SK-N-SH (cell line): ENCODE data around the gene NEAT1. TPM values are rescaled to one million over a fixed set of nuclear protein-coding genes. Genes with fewer than 3 reads are reported as not detected.

ENCODE experiments used
- CTCF ChIA-PET: fragments of 300-600, 350-600 bp; formaldehyde crosslinking; extraction: SDS; loops from one replicate; lab custom pipeline; 2021; lab: Yijun Ruan, JAX
- POLR2A ChIA-PET: fragments of 350-600 bp; sonication (Branson Sonifier 250); formaldehyde crosslinking; extraction: SDS; loops from one replicate; lab custom pipeline; 2020; ENCODE audit warnings: antibody characterized with exemption, inconsistent platforms; lab: Yijun Ruan, JAX
- DNase-seq: peaks from one replicate; pipeline ENCODE4 v3.0.0; 2012
- H2AFZ ChIP-seq: fragments of 200-600 bp; sonication (generic); 2 replicates; pipeline ENCODE4 v1.8.1; 2016; ENCODE audit warnings: antibody characterized with exemption, mild to moderate bottlenecking, low read depth
- H3F3A ChIP-seq: fragments of 200-600 bp; sonication (generic); replicated peaks from 2 replicates; pipeline ENCODE3; 2016; ENCODE audit warnings: antibody characterized with exemption, mild to moderate bottlenecking; ENCODE audit not compliant: insufficient read depth
- H3K27ac ChIP-seq, 2 experiments: fragments of 200-500 bp in 1 of 2; fragments of 200-600 bp in 1 of 2; sonication (Bioruptor generic) in 1 of 2; sonication (generic), shearing (Covaris generic) in 1 of 2; 2 replicates each; pipeline versions ENCODE4 v1.5.1 to v1.6.1; 2014 to 2016; ENCODE audit warnings: low read depth in 2 of 2, inconsistent platforms in 1 of 2, low read length in 1 of 2, mild to moderate bottlenecking in 1 of 2, mixed read lengths in 1 of 2
- H3K27me3 ChIP-seq: fragments of 200-600 bp; sonication (generic), shearing (Covaris generic); 2 replicates; pipeline ENCODE4 v1.6.1; 2016; ENCODE audit warnings: mixed run types; ENCODE audit not compliant: insufficient read depth
- H3K36me3 ChIP-seq, 2 experiments: fragments of 200-500 bp in 1 of 2; fragments of 200-600 bp in 1 of 2; sonication (Bioruptor generic) in 1 of 2; sonication (generic) in 1 of 2; replicated peaks in 1 of 2; 2 replicates each; pipeline versions ENCODE3 to v1.5.1; 2014 to 2016; ENCODE audit warnings: low read length in 1 of 2, mild to moderate bottlenecking in 1 of 2; ENCODE audit not compliant: insufficient read depth in 2 of 2, control insufficient read depth in 1 of 2
- H3K4me1 ChIP-seq, 2 experiments: fragments of 200-500 bp in 1 of 2; fragments of 200-600 bp in 1 of 2; sonication (Bioruptor generic) in 1 of 2; sonication (generic), shearing (Covaris generic) in 1 of 2; 2 replicates each; pipeline versions ENCODE4 v1.5.1 to v1.6.1; 2014 to 2016; ENCODE audit warnings: low read depth in 1 of 2, low read length in 1 of 2, mixed run types in 1 of 2; ENCODE audit not compliant: insufficient read depth in 2 of 2, control insufficient read depth in 1 of 2
- H3K4me2 ChIP-seq: fragments of 200-600 bp; sonication (generic), shearing (Covaris generic); 2 replicates; pipeline ENCODE4 v1.6.1; 2017; ENCODE audit warnings: mixed run types
- H3K4me3 ChIP-seq, 2 experiments: fragments of 200-500 bp in 1 of 2; fragments of 200-600 bp in 1 of 2; sonication (Bioruptor generic) in 1 of 2; sonication (generic), shearing (Covaris generic) in 1 of 2; 2 replicates each; pipeline versions ENCODE4 v1.5.1 to v1.8.1; 2014 to 2016; ENCODE audit warnings: low read depth in 2 of 2, inconsistent platforms in 1 of 2, low read length in 1 of 2, mild to moderate bottlenecking in 1 of 2, mixed read lengths in 1 of 2, moderate library complexity in 1 of 2
- H3K79me2 ChIP-seq: fragments of 200-600 bp; sonication (generic); 2 replicates; pipeline ENCODE4 v1.8.1; 2017; ENCODE audit warnings: mild to moderate bottlenecking; ENCODE audit not compliant: insufficient read depth
- H3K9ac ChIP-seq: fragments of 200-600 bp; sonication (generic); 2 replicates; pipeline ENCODE4 v1.6.1; 2017; ENCODE audit warnings: mixed run types
- H3K9me2 ChIP-seq: fragments of 200-600 bp; sonication (generic); 2 replicates; pipeline ENCODE4 v1.6.1; 2017; ENCODE audit warnings: mixed run types
- H3K9me3 ChIP-seq: fragments of 200-600 bp; sonication (generic); 2 replicates; pipeline ENCODE4 v1.6.1; 2017; ENCODE audit warnings: mixed run types, mild to moderate bottlenecking, moderate library complexity
- H4K20me1 ChIP-seq: fragments of 200-600 bp; sonication (generic); 2 replicates; pipeline ENCODE4 v1.6.1; 2017; ENCODE audit warnings: mild to moderate bottlenecking, mixed run types; ENCODE audit not compliant: insufficient read depth
- CTCF ChIP-seq: fragments of 200-600 bp; sonication (generic); IDR thresholded peaks from 2 replicates; pipeline ENCODE4 v1.6.1; 2017; ENCODE audit warnings: antibody characterized with exemption, mild to moderate bottlenecking, moderate library complexity
- ELF1 ChIP-seq: IDR thresholded peaks from 2 replicates; pipeline ENCODE4 v1.4.0; 2012
- EZH2phosphoT487 ChIP-seq: fragments of 200-600 bp; sonication (generic); IDR thresholded peaks from 2 replicates; pipeline ENCODE4 v1.6.1; 2017; ENCODE audit warnings: low read depth, mixed run types, mild to moderate bottlenecking, antibody characterized with exemption, moderate library complexity, borderline replicate concordance
- GABPA ChIP-seq: IDR thresholded peaks from 2 replicates; pipeline ENCODE4 v1.4.0; 2012; ENCODE audit warnings: low read depth, mild to moderate bottlenecking
- IRF3 ChIP-seq: fragments of 150-350 bp; IDR thresholded peaks from 2 replicates; pipeline ENCODE4 v1.6.1; 2016; ENCODE audit warnings: mild to moderate bottlenecking, low read depth, low read length
- MAX ChIP-seq: IDR thresholded peaks from 2 replicates; pipeline ENCODE4 v1.4.0; 2012; ENCODE audit warnings: low read depth
- MEF2A ChIP-seq: IDR thresholded peaks from 2 replicates; pipeline ENCODE4 v1.4.0; 2012; ENCODE audit warnings: low read depth, borderline replicate concordance
- MXI1 ChIP-seq: IDR thresholded peaks from 2 replicates; pipeline ENCODE4 v1.6.1; 2012; ENCODE audit warnings: mild to moderate bottlenecking, low read depth, low read length, improper control_type of control experiment
- NFIC ChIP-seq: IDR thresholded peaks from 2 replicates; pipeline ENCODE4 v1.4.0; 2012; ENCODE audit warnings: borderline replicate concordance
- PBX3 ChIP-seq: IDR thresholded peaks from 2 replicates; pipeline ENCODE4; 2012
- POLR2AphosphoS5 ChIP-seq: IDR thresholded peaks from 2 replicates; pipeline ENCODE4 v1.6.1; 2012; ENCODE audit warnings: low read depth, low read length
- RAD21 ChIP-seq: IDR thresholded peaks from 2 replicates; pipeline ENCODE4 v1.6.1; 2012; ENCODE audit warnings: mild to moderate bottlenecking, low read length
- RCOR1 ChIP-seq: fragments of 150-350 bp; IDR thresholded peaks from 2 replicates; pipeline ENCODE4 v1.6.1; 2017; ENCODE audit warnings: antibody characterized with exemption, low read length
- REST ChIP-seq: IDR thresholded peaks from 2 replicates; pipeline ENCODE4 v1.6.1; 2012; ENCODE audit warnings: mild to moderate bottlenecking, low read depth, low read length, moderate library complexity
- RXRA ChIP-seq: IDR thresholded peaks from 2 replicates; pipeline ENCODE4 v1.4.0; 2012; ENCODE audit warnings: low read depth, mild to moderate bottlenecking, borderline replicate concordance
- TCF12 ChIP-seq: IDR thresholded peaks from 2 replicates; pipeline ENCODE4 v1.4.0; 2012
- TEAD4 ChIP-seq: IDR thresholded peaks from 2 replicates; pipeline ENCODE4 v1.4.0; 2012; ENCODE audit warnings: mild to moderate bottlenecking, borderline replicate concordance; ENCODE audit not compliant: insufficient read depth
- USF1 ChIP-seq: IDR thresholded peaks from 2 replicates; pipeline ENCODE4 v1.4.0; 2012; ENCODE audit warnings: low read depth, borderline replicate concordance
- USF2 ChIP-seq: fragments of 150-350 bp; IDR thresholded peaks from 2 replicates; pipeline ENCODE4 v1.6.1; 2017; ENCODE audit warnings: antibody characterized with exemption, low read length, low read depth, borderline replicate concordance
- YY1 ChIP-seq: IDR thresholded peaks from 2 replicates; pipeline ENCODE4 v1.4.0; 2012; ENCODE audit warnings: low read depth, mild to moderate bottlenecking
- WGBS: methylation state at CpG from one replicate; pipeline ENCODE4 v1.1.6; 2017; ENCODE audit warnings: low lambda C conversion rate; 5-methylcytosine and 5-hydroxymethylcytosine counted together
- polyA plus RNA-seq, 3 experiments: library from polyadenylated mRNA; depleted of rRNA; stranded (reverse); fragments of >200 nt; gene quantifications; 2 replicates each; pipeline ENCODE4 v1.2.3, GENCODE V29; 2012

Gene NEAT1
- polyA plus RNA-seq, 1 of the 3 experiments (the other 2 are of a cell fraction) = 435 TPM

GRCh38 chr11:65382804-65383368, 39.7 kb upstream of the NEAT1 start:
- Histone ChIP-seq H3K9ac (peak overlapping the region; percentile 86), H4K20me1 (no peaks in the 10 kb centered on the region), H3K9me2 (no peaks in the 10 kb centered on the region), H3K79me2 (peaks cover 33% of the 10 kb centered on the region), H3K27ac (peak overlapping the region; percentile 98 to 99), H3K4me1 (peaks cover 32 to 46% of the 10 kb centered on the region in 2 experiments; a peak in 3 of 4 replicates), H2AFZ (peak overlapping the region; percentile 55), H3K27me3 (no peaks in the 10 kb centered on the region), H3K4me2 (peak overlapping the region; percentile 90), H3F3A (peaks cover 31% of the 10 kb centered on the region), H3K9me3 (no peaks in the 10 kb centered on the region), H3K4me3 (peak overlapping the region; percentile 44 to 61), H3K36me3 (no peaks in the 10 kb centered on the region)
- ChIA-PET CTCF (interaction anchor here (1.0 to 2.4 kb wide), 10 partner anchors 10 to 127 kb away, joined by 3 to 11 read pairs (median 4); no protein-coding TSS in a partner anchor), POLR2A (interaction anchor here (0.5 to 3.9 kb wide), 7 partner anchors 32 to 128 kb away, joined by 3 to 24 read pairs (median 3); partner anchors contain the start of genes MALAT1 and NEAT1)
- peak; percentile 58 for DNase-seq
- WGBS = 10% methylated on average over 11 of the region's 12 CpGs
- no peak; the same call in none of the 2 replicates for TF ChIP-seq POLR2AphosphoS5
- no peak for TF ChIP-seq MAX
- TF ChIP-seq MEF2A = no peak
- no peak for TF ChIP-seq RXRA
- no peak for TF ChIP-seq RCOR1
- no peak for TF ChIP-seq TEAD4
- no peak for TF ChIP-seq REST
- TF ChIP-seq EZH2phosphoT487 = no peak
- peak; percentile 28 for TF ChIP-seq PBX3
- no peak for TF ChIP-seq USF1
- TF ChIP-seq RAD21 = no peak
- TF ChIP-seq YY1 = no peak
- TF ChIP-seq GABPA = no peak
- TF ChIP-seq TCF12 = 0 out of 2 replicates have a peak, but pooled peaks have one; percentile 11
- peak; percentile 65 for TF ChIP-seq NFIC
- TF ChIP-seq CTCF = no peak
- TF ChIP-seq MXI1 = no peak
- no peak for TF ChIP-seq IRF3
- TF ChIP-seq ELF1 = 0 out of 2 replicates have a peak, but pooled peaks have one; percentile 24
- no peak for TF ChIP-seq USF2
